ENCODE data around the gene ALOX5. TPM values are rescaled to one million over a fixed set of nuclear protein-coding genes. Genes with fewer than 3 reads are reported as not detected.
A peak's percentile ranks its signal among the peaks of the same experiment; 100 is the strongest.

Gene ALOX5
- total RNA-seq, 1 donor from 2014 or later, result 22.8 TPM

- TF ChIP-seq, protein P1, sequence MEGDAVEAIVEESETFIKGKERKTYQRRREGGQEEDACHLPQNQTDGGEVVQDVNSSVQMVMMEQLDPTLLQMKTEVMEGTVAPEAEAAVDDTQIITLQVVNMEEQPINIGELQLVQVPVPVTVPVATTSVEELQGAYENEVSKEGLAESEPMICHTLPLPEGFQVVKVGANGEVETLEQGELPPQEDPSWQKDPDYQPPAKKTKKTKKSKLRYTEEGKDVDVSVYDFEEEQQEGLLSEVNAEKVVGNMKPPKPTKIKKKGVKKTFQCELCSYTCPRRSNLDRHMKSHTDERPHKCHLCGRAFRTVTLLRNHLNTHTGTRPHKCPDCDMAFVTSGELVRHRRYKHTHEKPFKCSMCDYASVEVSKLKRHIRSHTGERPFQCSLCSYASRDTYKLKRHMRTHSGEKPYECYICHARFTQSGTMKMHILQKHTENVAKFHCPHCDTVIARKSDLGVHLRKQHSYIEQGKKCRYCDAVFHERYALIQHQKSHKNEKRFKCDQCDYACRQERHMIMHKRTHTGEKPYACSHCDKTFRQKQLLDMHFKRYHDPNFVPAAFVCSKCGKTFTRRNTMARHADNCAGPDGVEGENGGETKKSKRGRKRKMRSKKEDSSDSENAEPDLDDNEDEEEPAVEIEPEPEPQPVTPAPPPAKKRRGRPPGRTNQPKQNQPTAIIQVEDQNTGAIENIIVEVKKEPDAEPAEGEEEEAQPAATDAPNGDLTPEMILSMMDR (IDR thresholded peaks at IDR 0.05), result no peak
- TF ChIP-seq POLR2AphosphoS5 (IDR thresholded peaks at IDR 0.05; ENCODE audit: insufficient read depth in 1 of 2, low read depth in 1 of 2), result no peak
- no peak for TF ChIP-seq POLR2A (IDR thresholded peaks at IDR 0.05)
- H3K4me3 ChIP-seq, result no peak overlapping the region
- H3K4me1 ChIP-seq, result no peaks in the 10 kb centered on the region
- H3K9me3 ChIP-seq, result no peaks in the 10 kb centered on the region
- H3K36me3 ChIP-seq, result no peaks in the 10 kb centered on the region
- no peaks in the 10 kb centered on the region for H3K27me3 ChIP-seq
- H3K27ac ChIP-seq, result no peak overlapping the region
- DNase-seq (ENCODE audit: extremely low spot score in 2 of 2), result no peak
- intact Hi-C loops (cut with DNase I), result no loop called here
These were observed 65.9 kb downstream of the ALOX5 start for GRCh38 chr10:45439873-45440272.

GRCh38 chr10:45440511-45441062 is 66.6 kb downstream of the ALOX5 start:
- H3K4me3 ChIP-seq, result no peak overlapping the region
- peak in 1 of 2 donors; percentile 82 for DNase-seq (ENCODE audit: extremely low spot score in 2 of 2)
- H3K36me3 ChIP-seq, result no peaks in the 10 kb centered on the region
- intact Hi-C loops (cut with DNase I), result no loop called here
- no peak overlapping the region for H3K27ac ChIP-seq
- no peak for TF ChIP-seq POLR2AphosphoS5 (IDR thresholded peaks at IDR 0.05; ENCODE audit: insufficient read depth in 1 of 2, low read depth in 1 of 2)
- no peaks in the 10 kb centered on the region for H3K4me1 ChIP-seq
- H3K9me3 ChIP-seq, result no peaks in the 10 kb centered on the region
- no peaks in the 10 kb centered on the region for H3K27me3 ChIP-seq

- Histone ChIP-seq H3K4me3 (no peak overlapping the region), H3K27ac (no peak overlapping the region), H3K27me3 (no peaks in the 10 kb centered on the region), H3K4me1 (no peaks in the 10 kb centered on the region), H3K9me3 (no peaks in the 10 kb centered on the region), H3K36me3 (no peaks in the 10 kb centered on the region)
- peak; percentile 71 to 79 for DNase-seq (ENCODE audit: extremely low spot score in 2 of 2)
- intact Hi-C loops (cut with DNase I), result no loop called here
- TF ChIP-seq, protein P1 (IDR thresholded peaks at IDR 0.05), result no peak
- TF ChIP-seq POLR2A (IDR thresholded peaks at IDR 0.05), result no peak
- TF ChIP-seq POLR2AphosphoS5 (IDR thresholded peaks at IDR 0.05; ENCODE audit: insufficient read depth in 1 of 2, low read depth in 1 of 2), result no peak
These were observed 67.5 kb downstream of the ALOX5 start for GRCh38 chr10:45441239-45442190.

- intact Hi-C loops (cut with DNase I), result no loop called here
- TF ChIP-seq, protein P1 (IDR thresholded peaks at IDR 0.05), result no peak
- no peak for TF ChIP-seq POLR2A (IDR thresholded peaks at IDR 0.05)
- no peak for TF ChIP-seq POLR2AphosphoS5 (IDR thresholded peaks at IDR 0.05; ENCODE audit: insufficient read depth in 1 of 2, low read depth in 1 of 2)
- Histone ChIP-seq H3K36me3 (no peaks in the 10 kb centered on the region), H3K9me3 (no peaks in the 10 kb centered on the region), H3K4me3 (no peak overlapping the region), H3K27me3 (no peaks in the 10 kb centered on the region), H3K27ac (no peak overlapping the region), H3K4me1 (no peaks in the 10 kb centered on the region)
- peak; percentile 72 to 89 for DNase-seq (ENCODE audit: extremely low spot score in 2 of 2)
These were observed 68.2 kb downstream of the ALOX5 start for GRCh38 chr10:45442251-45442650.

- H3K4me1 ChIP-seq, result no peaks in the 10 kb centered on the region
- H3K36me3 ChIP-seq, result no peaks in the 10 kb centered on the region
- intact Hi-C loops (cut with DNase I), result no loop called here
- no peaks in the 10 kb centered on the region for H3K27me3 ChIP-seq
- H3K9me3 ChIP-seq, result no peaks in the 10 kb centered on the region
- TF ChIP-seq POLR2A (IDR thresholded peaks at IDR 0.05), result no peak
- TF ChIP-seq POLR2AphosphoS5 (IDR thresholded peaks at IDR 0.05; ENCODE audit: insufficient read depth in 1 of 2, low read depth in 1 of 2), result no peak
- TF ChIP-seq, protein P1 (IDR thresholded peaks at IDR 0.05), result no peak
- peak in 1 of 2 donors; percentile 93 for DNase-seq (ENCODE audit: extremely low spot score in 2 of 2)
- no peak overlapping the region for H3K4me3 ChIP-seq
- no peak overlapping the region for H3K27ac ChIP-seq
These were observed 68.6 kb downstream of the ALOX5 start for GRCh38 chr10:45442662-45443061.
